IMR-90 (cell line): Measurements from ENCODE around the gene HFM1. TPM values are rescaled to one million over a fixed set of nuclear protein-coding genes. Genes with fewer than 3 reads are reported as not detected.

ENCODE experiments used
- ATAC-seq: fragments of 200-7000 bp; cut with Tn5 transposase; 2 replicates; pipeline ENCODE4 v1.9.1; 2020; ENCODE audit warnings: low read depth, mild to moderate bottlenecking, moderate library complexity
- BruUV-seq: library from RNA; stranded (reverse); fragments of 400-500 nt; replicated peaks from 2 replicates; lab custom pipeline; 2021; lab: Mats Ljungman, UMichigan
- CTCF ChIA-PET: fragments of 300-600 bp; formaldehyde crosslinking; extraction: SDS; loops from one replicate; lab custom pipeline; 2021; ENCODE audit warnings: antibody characterized with exemption; lab: Yijun Ruan, JAX
- POLR2A ChIA-PET: fragments of 300-600 bp; sonication (Branson Sonifier 250); formaldehyde crosslinking; loops from one replicate; lab custom pipeline; 2022; ENCODE audit warnings: antibody characterized with exemption; ENCODE audit not compliant: unreplicated experiment; lab: Charles Lee
- DNase-seq: peaks from one replicate; pipeline ENCODE4 v3.0.0; 2013
- H2AFZ ChIP-seq: replicated peaks from 2 replicates; pipeline ENCODE3; 2013; ENCODE audit warnings: low read length, mild to moderate bottlenecking; ENCODE audit not compliant: poor library complexity
- H2AK5ac ChIP-seq: 2 replicates; pipeline ENCODE4 v1.6.1; 2013; ENCODE audit warnings: low read depth, low read length, inconsistent platforms
- H2AK9ac ChIP-seq: replicated peaks from 2 replicates; pipeline ENCODE3; 2013; ENCODE audit warnings: mild to moderate bottlenecking, low read depth, low read length, moderate library complexity; ENCODE audit not compliant: poor library complexity
- H2BK120ac ChIP-seq: 2 replicates; pipeline ENCODE4 v1.6.1; 2013; ENCODE audit warnings: low read depth, low read length, inconsistent platforms
- H2BK15ac ChIP-seq: 3 replicates; pipeline ENCODE4 v1.6.1; 2013; ENCODE audit warnings: low read depth, low read length, inconsistent platforms
- H2BK20ac ChIP-seq: 2 replicates; pipeline ENCODE4 v1.6.1; 2013; ENCODE audit warnings: low read depth, mild to moderate bottlenecking, inconsistent platforms, low read length, moderate library complexity
- H2BK5ac ChIP-seq: 2 replicates; pipeline ENCODE4 v1.6.1; 2013; ENCODE audit warnings: mild to moderate bottlenecking, low read depth, low read length, inconsistent platforms; ENCODE audit not compliant: poor library complexity, severe bottlenecking
- H3K14ac ChIP-seq: replicated peaks from 2 replicates; pipeline ENCODE4 v1.6.1; 2013; ENCODE audit warnings: low read depth, low read length, inconsistent platforms
- H3K18ac ChIP-seq: 2 replicates; pipeline ENCODE4 v1.6.1; 2013; ENCODE audit warnings: low read depth, low read length, control low read depth
- H3K23ac ChIP-seq: 2 replicates; pipeline ENCODE4 v1.6.1; 2013; ENCODE audit warnings: low read depth, low read length, inconsistent platforms
- H3K27ac ChIP-seq: 2 replicates; pipeline ENCODE4 v1.5.1; 2013; ENCODE audit warnings: mild to moderate bottlenecking, control low read depth, low read length; ENCODE audit not compliant: insufficient read depth
- H3K27me3 ChIP-seq: 2 replicates; pipeline ENCODE4 v1.6.1; 2013; ENCODE audit warnings: low read length; ENCODE audit not compliant: control insufficient read depth, insufficient read depth
- H3K36me3 ChIP-seq: 2 replicates; pipeline ENCODE4 v1.6.1; 2013; ENCODE audit warnings: low read length, mixed read lengths; ENCODE audit not compliant: control insufficient read depth, insufficient read depth
- H3K4ac ChIP-seq: 2 replicates; pipeline ENCODE4 v1.6.1; 2013; ENCODE audit warnings: low read depth, low read length, inconsistent platforms
- H3K4me1 ChIP-seq: 2 replicates; pipeline ENCODE4 v1.6.1; 2013; ENCODE audit warnings: low read length, mixed read lengths; ENCODE audit not compliant: control insufficient read depth, insufficient read depth
- H3K4me2 ChIP-seq: 2 replicates; pipeline ENCODE4 v1.6.1; 2013; ENCODE audit warnings: low read depth, mild to moderate bottlenecking, control low read depth, low read length, moderate library complexity
- H3K4me3 ChIP-seq: 2 replicates; pipeline ENCODE4 v1.5.1; 2013; ENCODE audit warnings: low read depth, mild to moderate bottlenecking, control low read depth, low read length, moderate library complexity; ENCODE audit not compliant: insufficient read depth
- H3K56ac ChIP-seq: 2 replicates; pipeline ENCODE4 v1.6.1; 2013; ENCODE audit warnings: low read length, inconsistent platforms; ENCODE audit not compliant: insufficient read depth; ENCODE audit errors: extremely low read depth
- H3K79me1 ChIP-seq, 2 experiments: 2 replicates each; pipeline ENCODE4 v1.6.1; 2013; ENCODE audit warnings: low read length in 2 of 2, inconsistent platforms in 1 of 2, low read depth in 1 of 2
- H3K9ac ChIP-seq: 2 replicates; pipeline ENCODE4 v1.6.1; 2013; ENCODE audit warnings: low read depth, low read length, control low read depth
- H3K9me1 ChIP-seq: 2 replicates; pipeline ENCODE4 v1.6.1; 2013; ENCODE audit warnings: low read length, inconsistent platforms; ENCODE audit not compliant: insufficient read depth
- H3K9me3 ChIP-seq: 2 replicates; pipeline ENCODE4 v1.6.1; 2013; ENCODE audit warnings: low read length; ENCODE audit not compliant: control insufficient read depth, insufficient read depth
- H4K20me1 ChIP-seq: 2 replicates; pipeline ENCODE4 v1.6.1; 2013; ENCODE audit warnings: low read length, inconsistent platforms; ENCODE audit not compliant: insufficient read depth
- H4K5ac ChIP-seq: 2 replicates; pipeline ENCODE4 v1.6.1; 2013; ENCODE audit warnings: mild to moderate bottlenecking, low read depth, low read length, control low read depth
- H4K8ac ChIP-seq, 2 experiments: 2 replicates each; pipeline ENCODE4 v1.6.1; 2013; ENCODE audit warnings: low read depth in 2 of 2, low read length in 2 of 2, control low read depth in 1 of 2, inconsistent platforms in 1 of 2
- H4K91ac ChIP-seq: 2 replicates; pipeline ENCODE4 v1.6.1; 2013; ENCODE audit warnings: low read depth, low read length, inconsistent platforms; ENCODE audit not compliant: insufficient read depth
- CEBPB ChIP-seq: IDR thresholded peaks from 2 replicates; pipeline ENCODE4 v1.6.1; 2012; ENCODE audit warnings: low read depth, low read length, improper control_type of control experiment
- CHD1 ChIP-seq: IDR thresholded peaks from 2 replicates; pipeline ENCODE4 v1.6.1; 2012; ENCODE audit warnings: low read depth, low read length, improper control_type of control experiment
- CTCF ChIP-seq: conservative IDR thresholded peaks from 2 replicates; pipeline ENCODE4 v1.5.1; 2012; ENCODE audit warnings: mild to moderate bottlenecking, low read depth, low read length, improper control_type of control experiment
- FOS ChIP-seq: fragments of 150-350 bp; IDR thresholded peaks from 2 replicates; pipeline ENCODE4 v1.6.1; 2016; ENCODE audit warnings: low read depth, low read length
- MAFK ChIP-seq: IDR thresholded peaks from 2 replicates; pipeline ENCODE4 v1.6.1; 2012; ENCODE audit warnings: low read depth, low read length, improper control_type of control experiment
- MXI1 ChIP-seq: IDR thresholded peaks from 2 replicates; pipeline ENCODE4 v1.6.1; 2012; ENCODE audit warnings: low read depth, mild to moderate bottlenecking, low read length, moderate library complexity, borderline replicate concordance
- NFE2L2 ChIP-seq: fragments of 150-350 bp; IDR thresholded peaks from 2 replicates; pipeline ENCODE4 v1.6.1; 2016; ENCODE audit warnings: low read depth, mild to moderate bottlenecking, low read length
- POLR2A ChIP-seq: IDR thresholded peaks from 2 replicates; pipeline ENCODE4 v1.6.1; 2012; ENCODE audit warnings: mild to moderate bottlenecking, low read depth, low read length
- RAD21 ChIP-seq: IDR thresholded peaks from 2 replicates; pipeline ENCODE4 v1.6.1; 2012; ENCODE audit warnings: low read length, improper control_type of control experiment
- RCOR1 ChIP-seq: IDR thresholded peaks from 2 replicates; pipeline ENCODE4 v1.6.1; 2012; ENCODE audit warnings: mild to moderate bottlenecking, low read length, improper control_type of control experiment; ENCODE audit not compliant: insufficient replicate concordance
- RFX5 ChIP-seq: IDR thresholded peaks from 2 replicates; pipeline ENCODE4 v1.8.0; 2012; ENCODE audit warnings: low read depth, mild to moderate bottlenecking, low read length, moderate library complexity
- SMC3 ChIP-seq: fragments of 150-350 bp; IDR thresholded peaks from 2 replicates; pipeline ENCODE4 v1.6.1; 2016; ENCODE audit warnings: low read depth, mild to moderate bottlenecking, antibody characterized with exemption, low read length, moderate library complexity
- USF2 ChIP-seq: fragments of 150-350 bp; IDR thresholded peaks from 2 replicates; pipeline ENCODE4 v1.6.1; 2017; ENCODE audit warnings: mild to moderate bottlenecking, antibody characterized with exemption, low read length, low read depth
- WGBS, 2 experiments: methylation state at CpG; one replicate each; pipeline versions ENCODE4 v1.1.5 to v1.1.7; 2013; ENCODE audit warnings: missing lambda C conversion rate in 2 of 2; ENCODE audit not compliant: insufficient read length in 1 of 2; ENCODE audit errors: extremely low coverage in 2 of 2; 5-methylcytosine and 5-hydroxymethylcytosine counted together
- dilution Hi-C: fragments of 300-500 bp; cut with HindIII; formaldehyde crosslinking; loops from one replicate; pipeline ENCODE4 v1.14.3; 2018; ENCODE audit warnings: low sequenced_read_pairs; ENCODE audit not compliant: unreplicated experiment
- in situ Hi-C: fragments of 300-500 bp; cut with MboI; formaldehyde crosslinking; loops from 3 replicates; pipeline ENCODE4 v1.14.3; 2019; ENCODE audit warnings: low sequenced_read_pairs, inconsistent platforms, mixed read lengths
- intact Hi-C: fragments of 100-400 bp; cut with micrococcal nuclease; formaldehyde crosslinking; loops from 2 replicates; pipeline ENCODE4 v1.10.0; 2022
- polyA plus RNA-seq, 3 experiments: library from polyadenylated mRNA; depleted of rRNA; stranded (reverse); fragments of >200 nt; gene quantifications; 2 replicates each; pipeline ENCODE4 v1.2.3, GENCODE V29; 2012; ENCODE audit warnings: low replicate concordance in 1 of 3
- total RNA-seq: library from RNA; depleted of rRNA; stranded (reverse); fragments of >200 nt; gene quantifications from 2 replicates; pipeline ENCODE4 v1.2.3, GENCODE V29; 2012

HFM1 gene
- total and polyA plus RNA-seq, 2 of the 4 experiments (the other 2 are of a cell fraction), result 0.15 to 0.18 TPM

GRCh38 chr1:91217911-91218310, 186.7 kb downstream of the HFM1 start:
- no peaks in the 10 kb centered on the region for H4K20me1 ChIP-seq
- CTCF ChIA-PET, result no interaction called here

More at GRCh38 chr1:91217911-91218310, 186.7 kb downstream of the HFM1 start:
- H2BK120ac ChIP-seq, result no peak overlapping the region
- no peak overlapping the region for H3K56ac ChIP-seq
- no peaks in the 10 kb centered on the region for H3K79me1 ChIP-seq
- H3K4me2 ChIP-seq, result no peak overlapping the region
- no peak overlapping the region for H3K18ac ChIP-seq
- H2AFZ ChIP-seq, result no peak overlapping the region
- H3K36me3 ChIP-seq, result no peaks in the 10 kb centered on the region
- dilution Hi-C loops, result no loop called here
- no peak for ATAC-seq
- H3K4me1 ChIP-seq, result no peaks in the 10 kb centered on the region
- H3K23ac ChIP-seq, result no peak overlapping the region
- no peak overlapping the region for H3K9ac ChIP-seq
- H3K9me3 ChIP-seq, result no peaks in the 10 kb centered on the region
- no peak overlapping the region for H4K8ac ChIP-seq
- no peak overlapping the region for H3K4ac ChIP-seq
- no peak for DNase-seq
- WGBS, 2 experiments, result no CpG with 5 or more reads among the region's 8 CpGs
- no peak overlapping the region for H2BK15ac ChIP-seq
- no peaks in the 10 kb centered on the region for H3K27me3 ChIP-seq
- intact Hi-C loops, result no loop called here
- H2AK5ac ChIP-seq, result no peak overlapping the region
- no TSS peak for BruUV-seq
- H3K14ac ChIP-seq, result no peak overlapping the region
- no peak for TF ChIP-seq NFE2L2
- TF ChIP-seq MAFK, result no peak
- TF ChIP-seq FOS, result no peak
- no peak for TF ChIP-seq RFX5
- no peak for TF ChIP-seq CHD1
- TF ChIP-seq USF2, result no peak
- TF ChIP-seq CTCF, result no peak
- TF ChIP-seq POLR2A, result no peak
- TF ChIP-seq RCOR1, result no peak
- TF ChIP-seq MXI1, result no peak
- TF ChIP-seq CEBPB, result no peak
- TF ChIP-seq SMC3, result no peak
- TF ChIP-seq RAD21, result no peak
- POLR2A ChIA-PET, result no interaction called here
- H3K4me3 ChIP-seq, result no peak overlapping the region
- H2BK5ac ChIP-seq, result no peak overlapping the region
- H3K9me1 ChIP-seq, result no peaks in the 10 kb centered on the region
- in situ Hi-C loops, result no loop called here
- no peak overlapping the region for H2BK20ac ChIP-seq
- no peak overlapping the region for H2AK9ac ChIP-seq
- H4K91ac ChIP-seq, result no peak overlapping the region
- H4K5ac ChIP-seq, result no peak overlapping the region
- no peak overlapping the region for H3K27ac ChIP-seq
